Heart left ventricle (tissue), 16 donors: Measurements from ENCODE around the gene PDZD4. TPM values are rescaled to one million over a fixed set of nuclear protein-coding genes. Genes with fewer than 3 reads are reported as not detected.
A peak's percentile ranks its signal among the peaks of the same experiment; 100 is the strongest.

ENCODE experiments used
- ATAC-seq, 4 donors: fragments of 200-7000 bp; cut with Tn5 transposase; one replicate each; pipeline ENCODE4 v1.9.1; 2020 to 2022; ENCODE audit warnings: moderate library complexity in 4 of 4, mild to moderate bottlenecking in 3 of 4, moderate number of reproducible peaks in 1 of 4
- DNase-seq, 5 donors: peaks; one replicate each; pipeline ENCODE4 v3.0.0-alpha.2; 2020
- H3K27ac ChIP-seq, 12 donors: fragments of 200-600 bp; sonication (generic) in 4 of 12; one replicate each; pipeline versions ENCODE4 v1.5.0 to v1.8.0; 2016 to 2022; ENCODE audit warnings: mild to moderate bottlenecking in 2 of 12
- H3K27me3 ChIP-seq, 9 donors: fragments of 200-600 bp; sonication (generic) in 2 of 9; one replicate each; pipeline versions ENCODE4 v1.5.1 to v1.8.0; 2016 to 2022; ENCODE audit warnings: mild to moderate bottlenecking in 3 of 9
- H3K36me3 ChIP-seq, 9 donors: fragments of 200-600 bp; sonication (generic) in 2 of 9; one replicate each; pipeline versions ENCODE4 v1.5.0 to v1.8.0; 2018 to 2022; ENCODE audit warnings: mild to moderate bottlenecking in 2 of 9
- H3K4me1 ChIP-seq, 12 donors: fragments of 200-600 bp; sonication (generic) in 4 of 12; one replicate each; pipeline versions ENCODE4 v1.5.0 to v1.8.0; 2016 to 2022; ENCODE audit warnings: mild to moderate bottlenecking in 3 of 12
- H3K4me3 ChIP-seq, 12 donors: fragments of 200-600 bp; sonication (generic) in 4 of 12; one replicate each; pipeline versions ENCODE4 v1.5.0 to v1.8.0; 2017 to 2022; ENCODE audit warnings: mild to moderate bottlenecking in 9 of 12, moderate library complexity in 4 of 12
- H3K9me3 ChIP-seq, 12 donors: fragments of 200-600 bp; sonication (generic) in 4 of 12; one replicate each; pipeline versions ENCODE4 v1.5.0 to v1.8.0; 2016 to 2022; ENCODE audit warnings: mild to moderate bottlenecking in 1 of 12
- CTCF ChIP-seq, 12 donors: fragments of 200-600 bp; sonication (generic) in 4 of 12; IDR thresholded peaks; one replicate each; pipeline versions ENCODE4 v1.5.0 to v1.8.0; 2018 to 2022; ENCODE audit warnings: antibody characterized with exemption in 12 of 12, mild to moderate bottlenecking in 5 of 12
- POLR2A ChIP-seq, 2 donors: fragments of 450-650 bp; IDR thresholded peaks; one replicate each; pipeline ENCODE4 v1.6.1; 2017; ENCODE audit warnings: antibody characterized with exemption in 2 of 2, mild to moderate bottlenecking in 2 of 2, moderate library complexity in 2 of 2
- WGBS, 4 donors: extraction: QIAGEN DNeasy Blood & Tissue Kit in 2 of 4; methylation state at CpG; one replicate each; pipeline versions ENCODE4 v1.1.5 to v1.1.7; 2013 to 2018; 5-methylcytosine and 5-hydroxymethylcytosine counted together
- intact Hi-C, 10 donors: fragments of 100-400 bp; cut with DNase I; formaldehyde crosslinking; loops; one replicate each; pipeline versions ENCODE4 v1.11.1 to v1.14.2; 2022
- polyA plus RNA-seq, 2 donors: library from polyadenylated mRNA; stranded (reverse); fragments of 200-250 nt; gene quantifications; one replicate each; pipeline ENCODE4 v1.2.3, GENCODE V29; 2013
- total RNA-seq, 9 donors: library from RNA; depleted of rRNA in 2 of 9; stranded (reverse); fragments of >200 nt in 2 of 9; fragmentation: NEBNext Ultra II Directional in 3 of 9; extraction: Animal tissue kit (Norgen Biotek cat#: 25700) in 3 of 9; gene quantifications; one replicate each; pipeline versions ENCODE4 v1.1.0 to v1.2.4, GENCODE V29; 2016 to 2023
- donor health status: ischemic (EF 13 %, LVEDD 7.1; RV severe dilation, severe dysfunction).
- donor health status: healthy with polysubstance abuse.
- donor health status: DM: no; HTN: yes; CAD: no.
- donor health status: DM: no; HTN: no; CAD: no.
- donor health status: ischemic (EF 25% LVEDD 6.9; RV normal size, moderate dysfunction).
- donor health status: ischemic (EF 25% LVEDD 5.7; RV mildly dilated, moderate dysfunction).
- donor health status: healthy.
- donor health status: DM: yes; HTN: yes; CAD: no.
- donor health status: ischemic (EF 35%, LVEDD 5.7; RV mildly dilated, moderate dysfunction).
- donor health status: nonischemic (EF 11% LVEDD 7.7; RV severe dilation, severe dysfunction).
- donor health status: DM: yes; HTN: yes; CAD: no.
- donor health status: PGD.
- donor health status: ischemic (EF 29% LVEDD 5.4; RV normal size, mild dysfunction).
- donor health status: nonischemic (EF 23%, LVEDD 6.1; RV moderate dilation, normal function).

The PDZD4 gene
- total and polyA plus RNA-seq, 11 donors, result 1.7 to 4.0 (median 2.4) TPM

- Histone ChIP-seq H3K4me3 (no peak overlapping the region), H3K27me3 (peaks cover 0 to 14% (median 0%) of the 10 kb centered on the region in 9 donors), H3K36me3 (peaks cover 0 to 60% (median 22%) of the 10 kb centered on the region in 9 donors), H3K9me3 (no peaks in the 10 kb centered on the region), H3K4me1 (peaks cover 0 to 21% (median 2%) of the 10 kb centered on the region in 12 donors), H3K27ac (no peak overlapping the region)
- 88 to 95% (median 93%) methylated on average over 4 to 27 of the region's 27 CpGs for WGBS, 4 donors
- DNase-seq, result no peak
- intact Hi-C loops, result no loop called here
- TF ChIP-seq CTCF (IDR thresholded peaks at IDR 0.05), result no peak
- no peak for TF ChIP-seq POLR2A (IDR thresholded peaks at IDR 0.05)
- no peak for ATAC-seq
These were observed 45.9 kb downstream of the PDZD4 start for GRCh38 chrX:153784325-153784967.

GRCh38 chrX:153783378-153784013 lies 46.8 kb downstream of the PDZD4 start:
- Histone ChIP-seq H3K9me3 (no peaks in the 10 kb centered on the region), H3K27me3 (peaks cover 0 to 14% (median 0%) of the 10 kb centered on the region in 9 donors), H3K4me3 (no peak overlapping the region), H3K4me1 (peaks cover 0 to 21% (median 2%) of the 10 kb centered on the region in 12 donors), H3K36me3 (peaks cover 0 to 54% (median 17%) of the 10 kb centered on the region in 9 donors), H3K27ac (no peak overlapping the region)
- no peak for TF ChIP-seq POLR2A (IDR thresholded peaks at IDR 0.05)
- WGBS, 4 donors, result 64 to 82% (median 75%) methylated on average over 18 to 24 of the region's 24 CpGs
- ATAC-seq, result no peak
- intact Hi-C loops, result no loop called here
- no peak for DNase-seq

DNA sequence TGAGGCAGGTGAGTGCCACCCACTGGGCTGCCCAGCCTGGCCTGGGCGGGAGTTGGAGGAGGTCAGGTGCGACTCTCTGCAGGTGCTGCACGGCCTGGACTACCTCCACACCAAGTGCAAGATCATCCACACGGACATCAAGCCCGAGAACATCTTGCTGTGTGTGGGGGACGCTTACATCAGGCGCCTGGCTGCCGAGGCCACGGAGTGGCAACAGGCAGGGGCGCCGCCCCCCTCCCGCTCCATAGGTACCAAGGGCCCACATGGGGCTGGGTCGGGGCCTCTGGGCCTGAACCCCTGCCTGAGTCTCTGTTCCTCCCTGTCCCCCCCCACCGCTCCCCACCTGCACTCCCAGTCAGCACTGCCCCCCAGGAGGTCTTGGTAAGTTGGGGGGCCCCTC lies 47.5 kb downstream of the PDZD4 start:
- TF ChIP-seq CTCF (IDR thresholded peaks at IDR 0.05) (no peak), POLR2A (IDR thresholded peaks at IDR 0.05) (no peak)
- intact Hi-C loops, result no loop called here

DNA sequence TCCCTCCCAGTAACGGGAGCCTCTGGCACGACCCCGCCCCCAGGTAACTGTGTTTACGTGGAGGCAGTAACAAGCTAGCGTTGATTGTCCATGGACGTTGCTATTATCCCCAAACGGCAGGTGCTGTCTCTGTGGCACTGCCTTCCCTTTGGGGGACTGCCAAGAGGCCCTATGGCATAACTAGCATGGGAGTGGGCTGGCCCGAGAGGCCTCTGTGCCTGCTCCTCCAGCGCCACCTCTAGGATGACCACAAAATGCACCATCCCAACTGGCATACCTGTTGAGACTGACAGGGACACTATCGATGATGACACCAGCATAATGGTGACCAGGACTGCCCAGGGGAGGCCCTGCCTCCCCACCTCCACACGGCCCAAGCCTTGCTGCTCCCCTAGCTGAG lies 48.0 kb downstream of the PDZD4 start:
- H3K4me1 ChIP-seq, result peaks cover 0 to 21% (median 2%) of the 10 kb centered on the region in 12 donors
- ATAC-seq (peak in 1 of 4 donors; percentile 22), DNase-seq (no peak)
- no peaks in the 10 kb centered on the region for H3K9me3 ChIP-seq
- 45 to 67% (median 55%) methylated on average over 4 to 11 of the region's 11 CpGs for WGBS, 4 donors
- peak overlapping the region in 2 of 12 donors; percentile 36 to 40 for H3K4me3 ChIP-seq
- no peak for TF ChIP-seq POLR2A (IDR thresholded peaks at IDR 0.05)
- peak in 1 of 12 donors; percentile 10 for TF ChIP-seq CTCF (IDR thresholded peaks at IDR 0.05)
- peaks cover 0 to 42% (median 9%) of the 10 kb centered on the region in 9 donors for H3K36me3 ChIP-seq
- H3K27ac ChIP-seq, result peak overlapping the region in 3 of 12 donors; percentile 76 to 88 (median 87)
- H3K27me3 ChIP-seq, result peaks cover 0 to 23% (median 0%) of the 10 kb centered on the region in 9 donors
- intact Hi-C loops, result no loop called here

More for the DNA sequence above, 47.5 kb downstream of the PDZD4 start:
- peaks cover 0 to 21% (median 2%) of the 10 kb centered on the region in 12 donors for H3K4me1 ChIP-seq
- ATAC-seq (no peak), DNase-seq (no peak)
- H3K9me3 ChIP-seq, result no peaks in the 10 kb centered on the region
- peaks cover 0 to 48% (median 15%) of the 10 kb centered on the region in 9 donors for H3K36me3 ChIP-seq
- no peak overlapping the region for H3K4me3 ChIP-seq
- H3K27me3 ChIP-seq, result peaks cover 0 to 18% (median 0%) of the 10 kb centered on the region in 9 donors
- no peak overlapping the region for H3K27ac ChIP-seq
- WGBS, 4 donors, result 80 to 97% (median 93%) methylated on average over 1 to 14 of the region's 14 CpGs
